ENCODE measurements around the gene EPOP. TPM values are rescaled to one million over a fixed set of nuclear protein-coding genes. Genes with fewer than 3 reads are reported as not detected.

EPOP gene
- total RNA-seq, 1 experiment from 2014 or later: 37.9 TPM

DNA sequence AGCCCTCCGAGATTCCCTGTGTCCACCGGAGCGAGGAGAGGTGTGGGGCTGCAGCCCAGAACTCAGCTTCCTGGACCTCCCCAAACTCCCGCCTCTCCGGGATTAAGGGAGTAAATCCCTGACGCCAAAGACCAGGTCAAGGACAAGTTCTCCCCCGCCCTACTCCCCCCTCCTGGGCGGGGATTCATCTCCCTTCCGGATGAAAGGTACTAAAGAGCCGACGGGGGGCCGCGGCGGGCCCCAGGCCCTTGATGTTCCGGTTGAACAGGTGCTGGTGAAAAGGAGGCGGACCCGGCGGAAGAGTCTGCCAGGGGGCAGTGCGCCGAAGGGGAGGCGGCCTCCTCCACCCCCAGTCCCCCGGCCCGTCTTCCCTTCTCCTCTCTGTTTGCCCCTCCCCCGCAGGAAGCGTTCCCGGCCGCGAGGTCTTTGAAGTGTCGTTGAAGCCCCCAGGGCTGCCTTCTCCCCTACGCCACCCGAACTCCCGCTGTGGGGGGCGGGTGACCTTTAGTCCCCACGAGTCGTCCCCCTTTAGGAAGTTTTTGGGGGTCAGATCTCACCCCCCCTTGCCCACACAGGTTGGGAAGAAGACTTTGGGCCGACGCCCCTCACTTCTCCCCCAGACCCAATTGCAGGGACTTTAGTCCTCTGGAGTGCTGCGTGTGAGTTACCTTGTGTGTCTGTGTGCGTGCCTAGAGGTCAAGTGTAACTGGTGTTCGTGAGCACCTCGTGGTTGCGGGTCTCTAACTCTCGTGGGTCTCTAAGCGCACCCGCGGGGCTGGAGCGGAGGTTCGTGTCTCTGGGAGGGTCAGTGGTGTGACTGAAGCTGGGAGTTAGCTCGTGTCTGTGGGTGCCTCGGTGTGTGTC lies 29.2 kb upstream of the EPOP start:
- ChIA-PET POLR2A (interaction anchor here (1.1 to 1.6 kb wide), 4 partner anchors 26 to 146 kb away, joined by 3 to 4 read pairs (median 4); partner anchors contain the start of gene EPOP), CTCF (no interaction called here)
- peak overlapping the region; percentile 99 for H3K27ac ChIP-seq (ENCODE audit: low read depth, low read length)
- peak; percentile 32 for TF ChIP-seq YY1 (IDR thresholded peaks at IDR 0.05; ENCODE audit: extremely low read depth, insufficient replicate concordance, low read depth, low read length)
- TF ChIP-seq SP1 (IDR thresholded peaks at IDR 0.05; ENCODE audit: low read depth): peak; percentile 76
- TF ChIP-seq RAD21 (IDR thresholded peaks at IDR 0.05; ENCODE audit: low read depth): no peak
- no peak for TF ChIP-seq FOSL1 (IDR thresholded peaks at IDR 0.05; ENCODE audit: low read depth)
- TF ChIP-seq ELF1 (IDR thresholded peaks at IDR 0.05; ENCODE audit: borderline replicate concordance, low read depth): no peak; the same call in 1 of the 2 replicates
- no peak for TF ChIP-seq ZNF274 (IDR thresholded peaks at IDR 0.05; ENCODE audit: low read depth, low read length)
- TF ChIP-seq, protein P1, sequence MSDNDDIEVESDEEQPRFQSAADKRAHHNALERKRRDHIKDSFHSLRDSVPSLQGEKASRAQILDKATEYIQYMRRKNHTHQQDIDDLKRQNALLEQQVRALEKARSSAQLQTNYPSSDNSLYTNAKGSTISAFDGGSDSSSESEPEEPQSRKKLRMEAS (IDR thresholded peaks at IDR 0.05): peak; percentile 46
- no peak for TF ChIP-seq JUND (IDR thresholded peaks at IDR 0.05)
- TF ChIP-seq, protein P2, sequence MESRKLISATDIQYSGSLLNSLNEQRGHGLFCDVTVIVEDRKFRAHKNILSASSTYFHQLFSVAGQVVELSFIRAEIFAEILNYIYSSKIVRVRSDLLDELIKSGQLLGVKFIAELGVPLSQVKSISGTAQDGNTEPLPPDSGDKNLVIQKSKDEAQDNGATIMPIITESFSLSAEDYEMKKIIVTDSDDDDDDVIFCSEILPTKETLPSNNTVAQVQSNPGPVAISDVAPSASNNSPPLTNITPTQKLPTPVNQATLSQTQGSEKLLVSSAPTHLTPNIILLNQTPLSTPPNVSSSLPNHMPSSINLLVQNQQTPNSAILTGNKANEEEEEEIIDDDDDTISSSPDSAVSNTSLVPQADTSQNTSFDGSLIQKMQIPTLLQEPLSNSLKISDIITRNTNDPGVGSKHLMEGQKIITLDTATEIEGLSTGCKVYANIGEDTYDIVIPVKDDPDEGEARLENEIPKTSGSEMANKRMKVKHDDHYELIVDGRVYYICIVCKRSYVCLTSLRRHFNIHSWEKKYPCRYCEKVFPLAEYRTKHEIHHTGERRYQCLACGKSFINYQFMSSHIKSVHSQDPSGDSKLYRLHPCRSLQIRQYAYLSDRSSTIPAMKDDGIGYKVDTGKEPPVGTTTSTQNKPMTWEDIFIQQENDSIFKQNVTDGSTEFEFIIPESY (IDR thresholded peaks at IDR 0.05; ENCODE audit: extremely low read depth, insufficient replicate concordance, low read length): peak; percentile 55
- TF ChIP-seq ZFX (IDR thresholded peaks at IDR 0.05): no peak
- TF ChIP-seq, protein P3, sequence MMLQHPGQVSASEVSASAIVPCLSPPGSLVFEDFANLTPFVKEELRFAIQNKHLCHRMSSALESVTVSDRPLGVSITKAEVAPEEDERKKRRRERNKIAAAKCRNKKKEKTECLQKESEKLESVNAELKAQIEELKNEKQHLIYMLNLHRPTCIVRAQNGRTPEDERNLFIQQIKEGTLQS (IDR thresholded peaks at IDR 0.05): no peak
- no peak for TF ChIP-seq SRF (IDR thresholded peaks at IDR 0.05; ENCODE audit: low read depth)
- TF ChIP-seq EGR1 (IDR thresholded peaks at IDR 0.05; ENCODE audit: low read depth): peak; percentile 63; the same call in 1 of the 2 replicates
- peak; percentile 100 for TF ChIP-seq TCF7L2 (IDR thresholded peaks at IDR 0.05; ENCODE audit: borderline replicate concordance, extremely low read depth, insufficient read depth, insufficient read length)
- TF ChIP-seq, protein P4, sequence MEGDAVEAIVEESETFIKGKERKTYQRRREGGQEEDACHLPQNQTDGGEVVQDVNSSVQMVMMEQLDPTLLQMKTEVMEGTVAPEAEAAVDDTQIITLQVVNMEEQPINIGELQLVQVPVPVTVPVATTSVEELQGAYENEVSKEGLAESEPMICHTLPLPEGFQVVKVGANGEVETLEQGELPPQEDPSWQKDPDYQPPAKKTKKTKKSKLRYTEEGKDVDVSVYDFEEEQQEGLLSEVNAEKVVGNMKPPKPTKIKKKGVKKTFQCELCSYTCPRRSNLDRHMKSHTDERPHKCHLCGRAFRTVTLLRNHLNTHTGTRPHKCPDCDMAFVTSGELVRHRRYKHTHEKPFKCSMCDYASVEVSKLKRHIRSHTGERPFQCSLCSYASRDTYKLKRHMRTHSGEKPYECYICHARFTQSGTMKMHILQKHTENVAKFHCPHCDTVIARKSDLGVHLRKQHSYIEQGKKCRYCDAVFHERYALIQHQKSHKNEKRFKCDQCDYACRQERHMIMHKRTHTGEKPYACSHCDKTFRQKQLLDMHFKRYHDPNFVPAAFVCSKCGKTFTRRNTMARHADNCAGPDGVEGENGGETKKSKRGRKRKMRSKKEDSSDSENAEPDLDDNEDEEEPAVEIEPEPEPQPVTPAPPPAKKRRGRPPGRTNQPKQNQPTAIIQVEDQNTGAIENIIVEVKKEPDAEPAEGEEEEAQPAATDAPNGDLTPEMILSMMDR (IDR thresholded peaks at IDR 0.05 in 2 of 3, conservative IDR thresholded peaks at IDR 0.05 in 1 of 3; ENCODE audit: borderline replicate concordance in 1 of 3, insufficient read depth in 1 of 3, low read depth in 2 of 3, low read length in 2 of 3): no peak
- no peak; the same call in none of the 2 replicates for TF ChIP-seq POLR2AphosphoS5 (IDR thresholded peaks at IDR 0.05; ENCODE audit: low read depth, low read length)
- TF ChIP-seq POLR2A (IDR thresholded peaks at IDR 0.05; ENCODE audit: borderline replicate concordance, extremely low read depth, insufficient read depth, insufficient read length): peak; percentile 29
- no peak for TF ChIP-seq CBX3 (IDR thresholded peaks at IDR 0.05; ENCODE audit: low read depth)
- TF ChIP-seq SIN3A (IDR thresholded peaks at IDR 0.05; ENCODE audit: low read depth): no peak
- TF ChIP-seq EZH2 (IDR thresholded peaks at IDR 0.05): no peak

More for the DNA sequence above, 29.2 kb upstream of the EPOP start:
- H3K9me3 ChIP-seq (ENCODE audit: control insufficient read depth in 1 of 2, insufficient read depth in 1 of 2, low read depth in 1 of 2, low read length in 2 of 2): no peaks in the 10 kb centered on the region
- no peaks in the 10 kb centered on the region for H3K27me3 ChIP-seq (ENCODE audit: insufficient read depth, low read length)
- peaks cover 45% of the 10 kb centered on the region for H3K79me2 ChIP-seq (ENCODE audit: insufficient read depth, low read length)
- no peak overlapping the region for H2AFZ ChIP-seq (ENCODE audit: low read depth, low read length, poor library complexity, severe bottlenecking)
- no TSS peak for BruUV-seq (replicated peaks)
- H3K4me1 ChIP-seq (ENCODE audit: control insufficient read depth in 1 of 2, insufficient read depth in 2 of 2, low read length in 2 of 2): peaks cover 38 to 69% of the 10 kb centered on the region in 2 experiments
- peak; percentile 40 for ATAC-seq
- DNase-seq (ENCODE audit: low read depth, low spot score): peak; percentile 81
- RAD21 ChIA-PET (ENCODE audit: low non-redundant PET in 1 of 2, low total read pairs in 2 of 2, uncharacterized antibody in 2 of 2, unreplicated experiment in 2 of 2): no interaction called here
- peaks cover 4 to 13% of the 10 kb centered on the region in 2 experiments; a peak in 1 of 4 replicates for H3K36me3 ChIP-seq (ENCODE audit: control insufficient read depth in 1 of 2, insufficient read depth in 2 of 2, low read length in 2 of 2)
- no peaks in the 10 kb centered on the region for H3K9me2 ChIP-seq (ENCODE audit: insufficient read depth)
- H4K20me1 ChIP-seq (ENCODE audit: insufficient read depth): no peaks in the 10 kb centered on the region
- peak overlapping the region; percentile 92 for H3K9ac ChIP-seq (ENCODE audit: low read length)
- intact Hi-C loops (cut with micrococcal nuclease): no loop called here
- H3K4me2 ChIP-seq (ENCODE audit: low read length): peak overlapping the region; percentile 86
- H3K4me3 ChIP-seq (replicated peaks in 1 of 2; ENCODE audit: low read depth in 1 of 2, low read length in 2 of 2): peak overlapping the region; percentile 68 to 77
